Aorta (tissue), 5 donors: ENCODE results near the gene ZC3H6. TPM values are rescaled to one million over a fixed set of nuclear protein-coding genes. Genes with fewer than 3 reads are reported as not detected.

ENCODE experiments used
- ATAC-seq: fragments of 200-7000 bp; cut with Tn5 transposase; one replicate; pipeline ENCODE4 v1.9.1; 2022; ENCODE audit warnings: moderate library complexity; ENCODE audit not compliant: low FRiP score
- DNase-seq, 2 donors: peaks; one replicate each; pipeline ENCODE4 v3.0.0-alpha.2; 2020
- H3K27ac ChIP-seq, 2 donors: one replicate each; pipeline ENCODE4 v1.5.1; 2013; ENCODE audit warnings: low read length in 2 of 2, mild to moderate bottlenecking in 2 of 2, moderate library complexity in 2 of 2, control low read depth in 1 of 2, inconsistent platforms in 1 of 2, low read depth in 1 of 2
- H3K27me3 ChIP-seq, 2 donors: one replicate each; pipeline ENCODE4 v1.6.1; 2013; ENCODE audit warnings: control low read depth in 1 of 2, low read length in 1 of 2, mild to moderate bottlenecking in 1 of 2, moderate library complexity in 1 of 2; ENCODE audit not compliant: insufficient read depth in 2 of 2, control insufficient read depth in 1 of 2
- H3K36me3 ChIP-seq, 2 donors: one replicate each; pipeline ENCODE4 v1.6.1; 2013; ENCODE audit warnings: control low read depth in 1 of 2, low read length in 1 of 2, mild to moderate bottlenecking in 1 of 2; ENCODE audit not compliant: insufficient read depth in 2 of 2, control insufficient read depth in 1 of 2
- H3K4me1 ChIP-seq, 2 donors: one replicate each; pipeline ENCODE4 v1.6.1; 2013; ENCODE audit warnings: low read length in 2 of 2, control low read depth in 1 of 2, mild to moderate bottlenecking in 1 of 2, moderate library complexity in 1 of 2; ENCODE audit not compliant: insufficient read depth in 2 of 2, control insufficient read depth in 1 of 2
- H3K4me3 ChIP-seq, 2 donors: one replicate each; pipeline ENCODE4 v1.5.1; 2013; ENCODE audit warnings: low read length in 2 of 2, control low read depth in 1 of 2, mild to moderate bottlenecking in 1 of 2
- H3K9me3 ChIP-seq: one replicate; pipeline ENCODE4 v1.6.1; 2013; ENCODE audit warnings: mild to moderate bottlenecking, low read length; ENCODE audit not compliant: control insufficient read depth
- WGBS, 2 donors: extraction: QIAGEN DNeasy Blood & Tissue Kit; methylation state at CpG; one replicate each; pipeline ENCODE4 v1.1.7; 2013; 5-methylcytosine and 5-hydroxymethylcytosine counted together
- intact Hi-C, 2 donors: fragments of 100-400 bp; cut with DNase I; formaldehyde crosslinking; loops; one replicate each; pipeline versions ENCODE4 v1.14.2 to v1.15.0; 2022
- polyA plus RNA-seq, 2 donors: library from polyadenylated mRNA; stranded (reverse); fragments of 200-250 nt; gene quantifications; one replicate each; pipeline ENCODE4 v1.2.3, GENCODE V29; 2013
- total RNA-seq, 2 donors: library from RNA; stranded (reverse); fragmentation: NEBNext Ultra II Directional; extraction: Animal tissue kit (Norgen Biotek cat#: 25700); gene quantifications; one replicate each; pipeline ENCODE4 v1.2.1, GENCODE V29; 2021
- donor health status: healthy with polysubstance abuse.
- donor health status: Bipolar disorder and iron deficiency.
- donor health status: DM: no; HTN: no; CAD: no.
- donor health status: DM: no; HTN: no; CAD: no.
- donor health status: DM: yes; HTN: yes; CAD: no.

Gene ZC3H6
- total and polyA plus RNA-seq, 4 donors: 2.3 to 18.2 (median 9.8) TPM

DNA sequence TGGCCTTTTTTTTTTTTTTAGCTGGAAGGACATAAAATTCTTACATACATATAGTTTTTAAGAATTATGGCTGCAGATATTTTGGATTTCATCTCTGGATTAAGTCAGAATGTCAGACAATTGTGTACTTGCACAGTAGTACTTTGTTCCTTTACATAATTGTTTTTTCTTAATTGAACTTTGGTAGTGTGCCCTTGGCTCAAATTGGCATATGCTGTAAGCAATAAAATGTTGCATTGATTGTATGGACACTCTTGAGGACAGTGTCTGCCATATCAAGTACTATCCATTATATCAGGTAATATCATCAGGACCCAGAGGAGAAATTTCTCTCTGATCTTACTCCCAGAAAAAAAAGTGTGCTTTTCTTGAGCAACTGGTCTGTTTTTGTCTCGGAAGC, 15.3 kb downstream of the ZC3H6 start:
- ATAC-seq: no peak
- intact Hi-C loops: no loop called here
- H3K36me3 ChIP-seq: no peaks in the 10 kb centered on the region
- DNase-seq: no peak
- no peak overlapping the region for H3K27ac ChIP-seq
- H3K27me3 ChIP-seq: no peaks in the 10 kb centered on the region
- WGBS, 2 donors: 0 to 3% methylated on average over 1 of the region's 1 CpG
- no peaks in the 10 kb centered on the region for H3K9me3 ChIP-seq
- H3K4me1 ChIP-seq: no peaks in the 10 kb centered on the region
- H3K4me3 ChIP-seq: no peak overlapping the region

- H3K9me3 ChIP-seq: no peaks in the 10 kb centered on the region
- ATAC-seq (no peak), DNase-seq (no peak)
- peaks cover 0 to 4% of the 10 kb centered on the region in 2 donors for H3K4me1 ChIP-seq
- H3K4me3 ChIP-seq: no peak overlapping the region
- no peaks in the 10 kb centered on the region for H3K36me3 ChIP-seq
- intact Hi-C loops: no loop called here
- 35 to 40% methylated on average over 8 of the region's 8 CpGs for WGBS, 2 donors
- no peaks in the 10 kb centered on the region for H3K27me3 ChIP-seq
- H3K27ac ChIP-seq: peak overlapping the region in 1 of 2 donors; percentile 44
Measured at GRCh38 chr2:112293636-112294401, 18.4 kb downstream of the ZC3H6 start.

- H3K9me3 ChIP-seq: no peaks in the 10 kb centered on the region
- no peak overlapping the region for H3K4me3 ChIP-seq
- H3K27me3 ChIP-seq: no peaks in the 10 kb centered on the region
- no peaks in the 10 kb centered on the region for H3K36me3 ChIP-seq
- 47 to 52% methylated on average over 5 of the region's 5 CpGs for WGBS, 2 donors
- H3K4me1 ChIP-seq: peaks cover 0 to 4% of the 10 kb centered on the region in 2 donors
- no peak overlapping the region for H3K27ac ChIP-seq
- intact Hi-C loops: no loop called here
- DNase-seq (no peak), ATAC-seq (no peak)
Measured at GRCh38 chr2:112295407-112296078, 20.1 kb downstream of the ZC3H6 start.

GRCh38 chr2:112296407-112296806, 21.0 kb downstream of the ZC3H6 start:
- H3K27me3 ChIP-seq: no peaks in the 10 kb centered on the region
- no peaks in the 10 kb centered on the region for H3K36me3 ChIP-seq
- peaks cover 1 to 11% of the 10 kb centered on the region in 2 donors for H3K4me1 ChIP-seq
- 78 to 82% methylated on average over 2 of the region's 2 CpGs for WGBS, 2 donors
- intact Hi-C loops: no loop called here
- no peak overlapping the region for H3K4me3 ChIP-seq
- DNase-seq (no peak), ATAC-seq (no peak)
- no peaks in the 10 kb centered on the region for H3K9me3 ChIP-seq
- no peak overlapping the region for H3K27ac ChIP-seq

DNA sequence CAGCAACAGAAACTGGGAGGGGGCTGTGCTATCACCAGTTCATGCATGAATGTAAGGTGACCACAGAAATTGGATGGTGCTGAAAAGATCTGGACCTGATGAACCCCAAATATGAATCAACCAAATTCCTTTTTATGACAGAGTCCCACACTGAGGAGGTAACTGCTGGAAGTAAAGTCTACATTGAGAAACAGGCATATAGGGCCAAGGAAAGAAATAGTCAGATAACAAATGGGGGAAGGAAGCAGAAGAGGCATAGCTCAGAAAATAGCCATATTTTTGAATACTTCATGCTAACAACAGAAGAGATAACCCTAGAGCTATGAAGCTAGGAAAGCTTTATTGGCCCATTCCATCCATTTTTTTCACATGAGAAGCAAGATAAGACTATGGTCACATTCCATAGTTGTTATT, 25.8 kb downstream of the ZC3H6 start:
- H3K4me1 ChIP-seq: peaks cover 1 to 11% of the 10 kb centered on the region in 2 donors
- H3K9me3 ChIP-seq: no peaks in the 10 kb centered on the region
- intact Hi-C loops: no loop called here
- H3K4me3 ChIP-seq: no peak overlapping the region
- H3K27ac ChIP-seq: peak overlapping the region in 1 of 2 donors; percentile 81
- no peak for ATAC-seq
- H3K27me3 ChIP-seq: no peaks in the 10 kb centered on the region
- no peak for DNase-seq
- H3K36me3 ChIP-seq: no peaks in the 10 kb centered on the region

DNA sequence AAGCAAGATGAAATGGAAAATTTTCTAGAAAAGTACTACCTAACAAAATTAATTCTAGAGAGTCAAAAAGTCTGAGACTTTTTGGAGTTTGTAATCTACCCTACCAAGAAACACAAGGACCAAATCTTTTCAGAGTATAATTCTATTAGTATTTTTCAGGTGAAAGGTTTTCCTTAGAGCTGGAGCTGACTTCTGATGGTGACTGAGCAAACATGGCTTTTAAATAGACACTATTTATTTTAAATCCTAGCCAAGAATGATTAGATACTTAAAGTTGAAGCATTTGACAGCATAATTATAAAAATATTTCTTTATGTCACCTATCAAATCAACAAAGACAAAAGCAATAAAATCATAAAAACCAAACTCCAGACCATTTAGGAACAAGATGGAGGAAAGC, 26.6 kb downstream of the ZC3H6 start:
- Histone ChIP-seq H3K27me3 (no peaks in the 10 kb centered on the region), H3K4me1 (peaks cover 1 to 7% of the 10 kb centered on the region in 2 donors), H3K27ac (no peak overlapping the region), H3K9me3 (no peaks in the 10 kb centered on the region), H3K36me3 (no peaks in the 10 kb centered on the region), H3K4me3 (no peak overlapping the region)
- no peak for DNase-seq
- ATAC-seq: no peak
- intact Hi-C loops: no loop called here

GRCh38 chr2:112304298-112304941, 29.0 kb downstream of the ZC3H6 start:
- DNase-seq: no peak
- H3K4me1 ChIP-seq: peaks cover 1 to 7% of the 10 kb centered on the region in 2 donors
- peak; percentile 73 for ATAC-seq

DNA sequence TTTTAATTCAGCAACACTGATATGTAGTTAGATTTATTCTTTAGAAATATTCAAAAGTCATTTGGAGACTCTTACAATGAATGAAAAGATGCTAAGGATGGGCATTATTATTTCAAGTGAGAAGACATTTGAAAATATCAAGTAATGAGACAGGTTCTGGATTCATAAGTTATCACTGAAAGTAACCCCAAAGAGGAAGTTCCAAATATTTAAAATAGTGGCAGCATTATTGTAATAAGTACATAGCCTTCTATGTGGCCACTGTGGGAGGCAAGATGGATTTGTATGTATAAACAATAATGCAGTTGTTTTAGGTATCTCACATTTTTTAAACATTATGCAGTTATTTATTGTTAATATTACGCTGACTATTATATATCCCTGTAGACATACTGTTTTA, 29.7 kb downstream of the ZC3H6 start:
- no peak overlapping the region for H3K27ac ChIP-seq
- DNase-seq (no peak), ATAC-seq (no peak)
- no peaks in the 10 kb centered on the region for H3K36me3 ChIP-seq
- intact Hi-C loops: loop anchor here in 1 of 2 donors (2.0 kb wide), 1 partner anchor 30 kb away; the partner anchor contains the start of gene ZC3H6
- WGBS, 2 donors: 87 to 93% methylated on average over 1 of the region's 1 CpG
- H3K4me3 ChIP-seq: no peak overlapping the region
- no peaks in the 10 kb centered on the region for H3K27me3 ChIP-seq
- peaks cover 1 to 7% of the 10 kb centered on the region in 2 donors for H3K4me1 ChIP-seq
- H3K9me3 ChIP-seq: no peaks in the 10 kb centered on the region

More at GRCh38 chr2:112304298-112304941, 29.0 kb downstream of the ZC3H6 start:
- Histone ChIP-seq H3K27ac (peak overlapping the region; percentile 50 to 97), H3K9me3 (no peaks in the 10 kb centered on the region), H3K4me3 (no peak overlapping the region), H3K36me3 (no peaks in the 10 kb centered on the region), H3K27me3 (no peaks in the 10 kb centered on the region)
- intact Hi-C loops: loop anchor here in 1 of 2 donors (2.0 kb wide), 1 partner anchor 30 kb away; the partner anchor contains the start of gene ZC3H6
- 2 to 6% methylated on average over 2 of the region's 2 CpGs for WGBS, 2 donors
